Esophagus (tissue), 2 donors: ENCODE measurements around the gene KCNJ3. TPM values are rescaled to one million over a fixed set of nuclear protein-coding genes. Genes with fewer than 3 reads are reported as not detected.

Experiments used
- H3K27ac ChIP-seq, 2 donors: one replicate each; pipeline ENCODE4 v1.5.1; 2013; ENCODE audit warnings: low read depth in 2 of 2, mild to moderate bottlenecking in 2 of 2, inconsistent platforms in 1 of 2, low read length in 1 of 2, moderate library complexity in 1 of 2
- H3K27me3 ChIP-seq, 2 donors: one replicate each; pipeline ENCODE4 v1.6.1; 2013; ENCODE audit warnings: low read length in 2 of 2, control low read depth in 1 of 2, mild to moderate bottlenecking in 1 of 2; ENCODE audit not compliant: insufficient read depth in 2 of 2, control insufficient read depth in 1 of 2
- H3K36me3 ChIP-seq, 2 donors: one replicate each; pipeline ENCODE4 v1.6.1; 2013; ENCODE audit warnings: low read length in 1 of 2; ENCODE audit not compliant: control insufficient read depth in 2 of 2, insufficient read depth in 2 of 2
- H3K4me1 ChIP-seq, 2 donors: one replicate each; pipeline ENCODE4 v1.6.1; 2013; ENCODE audit warnings: low read length in 1 of 2; ENCODE audit not compliant: control insufficient read depth in 2 of 2, insufficient read depth in 2 of 2
- H3K4me3 ChIP-seq, 2 donors: one replicate each; pipeline ENCODE4 v1.5.1; 2013; ENCODE audit warnings: low read length in 2 of 2, mild to moderate bottlenecking in 2 of 2, low read depth in 1 of 2, moderate library complexity in 1 of 2
- H3K9me3 ChIP-seq, 2 donors: one replicate each; pipeline ENCODE4 v1.6.1; 2013; ENCODE audit warnings: mild to moderate bottlenecking in 2 of 2, low read depth in 1 of 2, low read length in 1 of 2, moderate library complexity in 1 of 2; ENCODE audit not compliant: control insufficient read depth in 2 of 2, insufficient read depth in 1 of 2
- WGBS, 2 donors: extraction: QIAGEN DNeasy Blood & Tissue Kit; methylation state at CpG; one replicate each; pipeline ENCODE4 v1.1.7; 2013; 5-methylcytosine and 5-hydroxymethylcytosine counted together
- polyA plus RNA-seq, 2 donors: library from polyadenylated mRNA; stranded (reverse); fragments of 200-250 nt; gene quantifications; one replicate each; pipeline ENCODE4 v1.2.3, GENCODE V29; 2013
- donor health status: healthy with polysubstance abuse.
- donor health status: Bipolar disorder and iron deficiency.

KCNJ3 gene
- polyA plus RNA-seq, 2 donors, result under 0.01 to 0.02 TPM

GRCh38 chr2:154825358-154825757, 126.9 kb downstream of the KCNJ3 start:
- 87 to 96% methylated on average over 2 of the region's 2 CpGs for WGBS, 2 donors

DNA sequence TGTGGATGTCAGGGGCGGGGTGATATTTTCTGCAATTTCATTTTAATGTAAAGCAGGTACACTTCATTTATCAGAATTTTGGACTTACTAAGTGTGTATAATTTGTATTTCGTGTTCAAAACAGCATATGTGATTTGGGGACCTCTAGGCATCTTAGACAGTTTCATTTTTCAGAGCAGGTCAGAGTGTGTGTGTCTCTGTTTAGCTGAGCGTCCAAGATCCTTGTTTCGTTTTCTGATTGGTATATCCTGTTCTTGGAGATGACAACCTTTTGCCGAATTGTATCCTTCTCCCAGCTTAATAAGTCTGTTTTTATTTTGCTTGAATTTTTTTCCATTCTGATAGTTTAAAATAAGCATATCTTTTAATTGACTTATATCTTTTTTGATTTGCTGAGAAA, 128.3 kb downstream of the KCNJ3 start:
- Histone ChIP-seq H3K27me3 (no peaks in the 10 kb centered on the region), H3K4me1 (no peaks in the 10 kb centered on the region), H3K36me3 (no peaks in the 10 kb centered on the region), H3K9me3 (no peaks in the 10 kb centered on the region), H3K4me3 (no peak overlapping the region), H3K27ac (no peak overlapping the region)
- 65% methylated on average over 5 of the region's 5 CpGs for WGBS, 2 donors

More at GRCh38 chr2:154825358-154825757, 126.9 kb downstream of the KCNJ3 start:
- H3K4me1 ChIP-seq, result no peaks in the 10 kb centered on the region
- H3K4me3 ChIP-seq, result no peak overlapping the region
- H3K27ac ChIP-seq, result no peak overlapping the region
- H3K27me3 ChIP-seq, result no peaks in the 10 kb centered on the region
- H3K36me3 ChIP-seq, result no peaks in the 10 kb centered on the region
- no peaks in the 10 kb centered on the region for H3K9me3 ChIP-seq

DNA sequence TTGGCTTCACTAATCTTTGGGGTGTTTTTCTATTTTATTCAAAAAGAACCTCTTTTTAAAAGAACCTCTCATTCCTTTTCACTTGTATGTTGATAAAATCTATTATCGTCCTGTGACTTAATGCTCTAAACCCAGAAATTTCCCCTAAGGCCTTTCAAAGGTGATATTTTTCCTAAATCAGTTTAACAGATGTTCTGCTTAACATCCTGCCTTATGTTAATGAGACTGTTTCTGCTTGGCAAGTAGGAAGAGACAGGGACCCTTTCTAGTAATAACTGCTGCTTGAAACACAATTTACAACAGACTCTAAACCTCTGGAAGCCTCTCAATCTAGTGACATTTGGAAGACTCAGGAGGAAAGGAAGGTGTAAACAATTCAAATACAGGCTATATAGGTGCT, 128.8 kb downstream of the KCNJ3 start:
- Histone ChIP-seq H3K27ac (no peak overlapping the region), H3K36me3 (no peaks in the 10 kb centered on the region), H3K27me3 (no peaks in the 10 kb centered on the region), H3K4me1 (no peaks in the 10 kb centered on the region), H3K9me3 (no peaks in the 10 kb centered on the region), H3K4me3 (no peak overlapping the region)
- WGBS, 2 donors, result 46 to 71% methylated on average over 1 of the region's 1 CpG

DNA sequence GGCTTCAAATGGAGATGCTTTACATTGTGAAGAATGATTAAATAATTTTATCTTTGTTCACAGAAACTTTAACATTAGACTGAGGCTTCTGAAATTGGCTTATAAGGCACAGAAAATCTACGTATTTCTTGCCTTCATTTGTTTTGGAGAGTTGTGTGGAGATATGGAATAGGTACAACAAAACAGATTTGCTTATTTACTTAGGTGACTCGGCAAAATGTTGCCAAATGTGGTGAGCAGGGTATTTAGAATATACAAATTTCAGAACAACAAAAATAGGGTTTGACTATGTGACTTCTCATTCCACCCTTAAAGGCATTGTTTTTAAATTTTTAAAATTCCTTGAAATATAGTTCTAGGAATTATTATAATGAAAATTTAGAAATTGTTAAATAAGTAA, 134.2 kb downstream of the KCNJ3 start:
- 67 to 68% methylated on average over 2 of the region's 2 CpGs for WGBS, 2 donors
- Histone ChIP-seq H3K9me3 (no peaks in the 10 kb centered on the region), H3K4me3 (no peak overlapping the region), H3K27ac (no peak overlapping the region), H3K4me1 (no peaks in the 10 kb centered on the region), H3K27me3 (no peaks in the 10 kb centered on the region), H3K36me3 (no peaks in the 10 kb centered on the region)

DNA sequence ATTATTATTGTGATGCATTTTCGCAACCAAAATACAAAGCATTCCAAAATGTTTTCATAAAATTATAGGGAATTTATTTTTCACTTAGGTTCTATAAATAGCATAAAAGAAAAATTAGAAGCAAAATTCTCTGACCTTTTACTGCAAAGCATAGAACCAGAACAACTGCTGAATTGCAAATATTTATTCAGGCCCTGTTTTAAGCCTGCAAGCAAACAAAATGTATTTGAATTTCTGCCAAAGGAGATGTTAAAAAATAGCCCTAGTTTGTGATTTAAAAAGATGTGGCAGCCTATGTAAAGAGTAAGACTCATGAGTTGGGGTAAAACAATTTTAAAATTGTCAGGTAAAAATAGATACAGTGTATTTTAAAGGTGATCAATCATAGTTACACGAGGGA, 138.1 kb downstream of the KCNJ3 start:
- Histone ChIP-seq H3K9me3 (no peaks in the 10 kb centered on the region), H3K4me3 (no peak overlapping the region), H3K36me3 (no peaks in the 10 kb centered on the region), H3K27ac (no peak overlapping the region), H3K4me1 (no peaks in the 10 kb centered on the region), H3K27me3 (no peaks in the 10 kb centered on the region)
- WGBS, 2 donors, result 35 to 55% methylated on average over 2 of the region's 2 CpGs

GRCh38 chr2:154837035-154837434, 138.5 kb downstream of the KCNJ3 start:
- no peaks in the 10 kb centered on the region for H3K27me3 ChIP-seq
- WGBS, 2 donors, result 63 to 64% methylated on average over 2 of the region's 2 CpGs
- H3K4me3 ChIP-seq, result no peak overlapping the region
- no peak overlapping the region for H3K27ac ChIP-seq
- no peaks in the 10 kb centered on the region for H3K4me1 ChIP-seq
- H3K9me3 ChIP-seq, result no peaks in the 10 kb centered on the region
- no peaks in the 10 kb centered on the region for H3K36me3 ChIP-seq

GRCh38 chr2:154844513-154844912, 146.0 kb downstream of the KCNJ3 start:
- Histone ChIP-seq H3K4me1 (no peaks in the 10 kb centered on the region), H3K27ac (no peak overlapping the region), H3K27me3 (no peaks in the 10 kb centered on the region), H3K9me3 (no peaks in the 10 kb centered on the region), H3K4me3 (no peak overlapping the region), H3K36me3 (no peaks in the 10 kb centered on the region)
- WGBS, 2 donors, result 82 to 85% methylated on average over 7 of the region's 7 CpGs

- no peaks in the 10 kb centered on the region for H3K9me3 ChIP-seq
- H3K36me3 ChIP-seq, result no peaks in the 10 kb centered on the region
- H3K4me3 ChIP-seq, result no peak overlapping the region
- no peak overlapping the region for H3K27ac ChIP-seq
- H3K4me1 ChIP-seq, result no peaks in the 10 kb centered on the region
- no peaks in the 10 kb centered on the region for H3K27me3 ChIP-seq
- 24 to 29% methylated on average over 1 of the region's 1 CpG for WGBS, 2 donors
Measured at GRCh38 chr2:154846842-154847241, 148.3 kb downstream of the KCNJ3 start.

DNA sequence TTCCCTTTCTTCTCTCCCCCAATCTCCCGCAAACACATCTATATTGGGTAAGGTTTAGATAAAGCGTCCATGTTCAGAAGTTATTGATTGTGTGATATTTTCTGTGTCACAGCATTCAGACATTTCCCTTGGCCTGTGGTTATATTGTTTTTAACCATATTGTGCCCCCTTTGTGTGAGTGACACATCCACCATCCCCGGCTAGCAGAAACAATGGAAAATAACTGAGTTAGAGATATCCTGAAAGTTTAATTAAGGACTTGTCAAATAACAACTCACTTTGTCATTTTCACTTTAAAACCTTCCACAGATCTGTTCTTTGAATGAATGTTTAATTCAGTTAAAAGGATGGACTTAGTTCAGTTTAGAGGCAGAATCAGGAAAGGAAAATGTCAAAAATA, 151.0 kb downstream of the KCNJ3 start:
- Histone ChIP-seq H3K9me3 (no peaks in the 10 kb centered on the region), H3K27me3 (no peaks in the 10 kb centered on the region), H3K36me3 (no peaks in the 10 kb centered on the region), H3K27ac (no peak overlapping the region), H3K4me3 (no peak overlapping the region), H3K4me1 (no peaks in the 10 kb centered on the region)
- 69 to 71% methylated on average over 3 of the region's 3 CpGs for WGBS, 2 donors

- H3K4me3 ChIP-seq, result no peak overlapping the region
- no peaks in the 10 kb centered on the region for H3K36me3 ChIP-seq
- H3K9me3 ChIP-seq, result no peaks in the 10 kb centered on the region
- no peaks in the 10 kb centered on the region for H3K27me3 ChIP-seq
- no peak overlapping the region for H3K27ac ChIP-seq
- H3K4me1 ChIP-seq, result no peaks in the 10 kb centered on the region
Measured at GRCh38 chr2:154850532-154850931, 152.0 kb downstream of the KCNJ3 start.
